Thyroid gland (tissue), 4 donors: Measurements from ENCODE around the gene MOV10. TPM values are rescaled to one million over a fixed set of nuclear protein-coding genes. Genes with fewer than 3 reads are reported as not detected.
A peak's percentile ranks its signal among the peaks of the same experiment; 100 is the strongest.
"Not testable (repeated sequence)": the region's sequence is repeated elsewhere in the genome, so short reads cannot be mapped to it uniquely, and the experiment has no call there.

ENCODE experiments used
- DNase-seq, 2 donors: peaks; one replicate each; pipeline ENCODE4 v3.0.0-alpha.2; 2019
- H3K27ac ChIP-seq, 3 donors: fragments of 200-600 bp; sonication (generic); 1 replicate in 2 of 3; 2 replicates in 1 of 3; pipeline ENCODE4 v1.5.1; 2016 to 2019; ENCODE audit warnings: mild to moderate bottlenecking in 1 of 3, moderate library complexity in 1 of 3
- H3K27me3 ChIP-seq: fragments of 200-600 bp; sonication (generic); one replicate; pipeline ENCODE4 v1.5.1; 2019
- H3K36me3 ChIP-seq, 2 donors: fragments of 200-600 bp; sonication (generic); one replicate each; pipeline ENCODE4 v1.5.1; 2016 to 2019
- H3K4me1 ChIP-seq, 2 donors: fragments of 200-600 bp; sonication (generic); one replicate each; pipeline ENCODE4 v1.5.1; 2017 to 2019
- H3K4me3 ChIP-seq, 3 donors: fragments of 200-600 bp; sonication (generic); replicated peaks in 1 of 3; 1 replicate in 2 of 3; 2 replicates in 1 of 3; pipeline ENCODE4 v1.5.1; 2016; ENCODE audit warnings: mild to moderate bottlenecking in 1 of 3
- H3K9me3 ChIP-seq: fragments of 200-600 bp; sonication (generic); one replicate; pipeline ENCODE4 v1.5.1; 2017
- POLR2A ChIP-seq, 2 donors: fragments of 450-650 bp; IDR thresholded peaks; one replicate each; pipeline ENCODE4 v1.6.1; 2017; ENCODE audit warnings: antibody characterized with exemption in 2 of 2, mild to moderate bottlenecking in 2 of 2, moderate library complexity in 1 of 2
- WGBS, 2 donors: methylation state at CpG; one replicate each; pipeline ENCODE4 v1.1.5; 2017; 5-methylcytosine and 5-hydroxymethylcytosine counted together
- intact Hi-C: fragments of 100-400 bp; cut with DNase I; formaldehyde crosslinking; loops from one replicate; pipeline ENCODE4 v1.15.1; 2023
- total RNA-seq, 4 donors: library from RNA; depleted of rRNA; stranded (reverse); fragments of >200 nt; gene quantifications; one replicate each; pipeline ENCODE4 v1.2.3, GENCODE V29; 2016
- TF ChIP-seq, protein P1 (sequence below), 6 experiments: fragments of 200-600 bp in 3 of 6; fragments of 450-650 bp in 3 of 6; sonication (generic) in 3 of 6; IDR thresholded peaks; one replicate each; pipeline ENCODE4 v1.5.1; 2016 to 2019; ENCODE audit warnings: antibody characterized with exemption in 6 of 6, mild to moderate bottlenecking in 2 of 6, inconsistent platforms in 1 of 6, moderate library complexity in 1 of 6

The MOV10 gene
- total RNA-seq, 4 donors from 2014 or later, result 20.2 to 27.7 (median 27.5) TPM

DNA sequence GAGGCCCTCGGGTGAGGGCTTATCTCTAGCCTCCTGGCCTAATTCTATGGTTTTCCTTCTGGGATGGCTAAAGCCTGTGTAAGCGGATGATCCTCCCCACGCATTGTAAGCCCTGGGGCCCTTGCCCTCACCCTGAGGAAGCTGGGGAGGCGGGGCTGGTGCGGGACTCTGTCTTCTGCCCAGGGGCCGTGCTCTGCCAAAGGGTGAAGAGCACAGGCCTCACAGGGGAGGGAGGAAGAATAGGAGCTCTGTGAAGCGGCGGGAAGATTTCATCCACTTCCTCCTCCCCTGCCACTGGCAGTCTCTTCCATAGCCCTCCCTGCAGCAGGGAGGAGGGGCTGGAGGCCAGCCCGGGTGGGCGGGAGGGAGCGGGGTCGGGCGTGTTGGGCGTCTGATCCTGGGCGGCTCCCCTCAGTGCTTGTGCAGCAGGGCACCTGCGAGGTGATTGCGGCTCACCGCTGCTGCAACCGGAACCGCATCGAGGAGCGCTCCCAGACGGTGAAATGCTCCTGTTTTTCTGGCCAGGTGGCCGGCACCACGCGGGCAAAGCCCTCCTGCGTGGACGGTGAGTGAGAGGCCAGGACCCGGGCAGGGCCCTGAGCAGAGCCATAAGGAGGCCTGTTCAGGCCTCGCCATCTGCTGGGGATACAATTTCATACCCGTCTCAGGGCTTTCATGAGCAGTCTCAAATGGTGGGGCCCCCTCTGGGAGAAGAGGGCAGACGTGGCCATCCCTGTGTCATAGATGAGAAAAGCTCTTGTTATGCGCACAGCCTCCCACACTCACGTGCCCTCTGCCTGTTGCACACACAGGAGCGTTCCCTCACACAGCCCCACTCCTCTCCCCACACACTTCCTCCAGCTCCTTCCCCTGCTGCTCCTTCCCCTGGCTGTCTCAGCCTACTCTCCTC, 48.4 kb downstream of the MOV10 start:
- 38 to 39% methylated on average over 21 to 29 of the region's 35 CpGs for WGBS, 2 donors
- intact Hi-C loops, result no loop called here
- no peak for DNase-seq
- H3K4me3 ChIP-seq, result no peak overlapping the region
- H3K4me1 ChIP-seq, result peaks cover 10 to 21% of the 10 kb centered on the region in 2 donors
- TF ChIP-seq, protein P1, sequence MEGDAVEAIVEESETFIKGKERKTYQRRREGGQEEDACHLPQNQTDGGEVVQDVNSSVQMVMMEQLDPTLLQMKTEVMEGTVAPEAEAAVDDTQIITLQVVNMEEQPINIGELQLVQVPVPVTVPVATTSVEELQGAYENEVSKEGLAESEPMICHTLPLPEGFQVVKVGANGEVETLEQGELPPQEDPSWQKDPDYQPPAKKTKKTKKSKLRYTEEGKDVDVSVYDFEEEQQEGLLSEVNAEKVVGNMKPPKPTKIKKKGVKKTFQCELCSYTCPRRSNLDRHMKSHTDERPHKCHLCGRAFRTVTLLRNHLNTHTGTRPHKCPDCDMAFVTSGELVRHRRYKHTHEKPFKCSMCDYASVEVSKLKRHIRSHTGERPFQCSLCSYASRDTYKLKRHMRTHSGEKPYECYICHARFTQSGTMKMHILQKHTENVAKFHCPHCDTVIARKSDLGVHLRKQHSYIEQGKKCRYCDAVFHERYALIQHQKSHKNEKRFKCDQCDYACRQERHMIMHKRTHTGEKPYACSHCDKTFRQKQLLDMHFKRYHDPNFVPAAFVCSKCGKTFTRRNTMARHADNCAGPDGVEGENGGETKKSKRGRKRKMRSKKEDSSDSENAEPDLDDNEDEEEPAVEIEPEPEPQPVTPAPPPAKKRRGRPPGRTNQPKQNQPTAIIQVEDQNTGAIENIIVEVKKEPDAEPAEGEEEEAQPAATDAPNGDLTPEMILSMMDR (IDR thresholded peaks at IDR 0.05), result no peak
- TF ChIP-seq POLR2A (IDR thresholded peaks at IDR 0.05), result no peak
- no peaks in the 10 kb centered on the region for H3K36me3 ChIP-seq
- H3K9me3 ChIP-seq, result no peaks in the 10 kb centered on the region
- no peaks in the 10 kb centered on the region for H3K27me3 ChIP-seq
- no peak overlapping the region for H3K27ac ChIP-seq

- no peak overlapping the region for H3K27ac ChIP-seq
Observed at GRCh38 chr1:112723511-112723839, 49.0 kb downstream of the MOV10 start.

GRCh38 chr1:112724240-112724639, 49.8 kb downstream of the MOV10 start:
- H3K4me3 ChIP-seq, DNase-seq, H3K36me3 ChIP-seq, H3K27me3 ChIP-seq, H3K27ac ChIP-seq, H3K9me3 ChIP-seq, intact Hi-C loops: not testable (repeated sequence)
- H3K4me1 ChIP-seq, result peaks cover 12 to 21% of the 10 kb centered on the region in 2 donors
- 93 to 100% methylated on average over 4 of the region's 4 CpGs for WGBS, 2 donors

More at GRCh38 chr1:112723511-112723839, 49.0 kb downstream of the MOV10 start:
- TF ChIP-seq, protein P1 (IDR thresholded peaks at IDR 0.05), result no peak
- TF ChIP-seq POLR2A (IDR thresholded peaks at IDR 0.05), result no peak
- H3K4me1 ChIP-seq, result peaks cover 10 to 21% of the 10 kb centered on the region in 2 donors
- H3K4me3 ChIP-seq, result no peak overlapping the region
- no peak for DNase-seq
- no peaks in the 10 kb centered on the region for H3K27me3 ChIP-seq
- no peaks in the 10 kb centered on the region for H3K9me3 ChIP-seq
- WGBS, 2 donors, result 82 to 90% methylated on average over 8 of the region's 8 CpGs
- H3K36me3 ChIP-seq, result no peaks in the 10 kb centered on the region
- intact Hi-C loops, result no loop called here

GRCh38 chr1:112727716-112728115, 53.3 kb downstream of the MOV10 start:
- DNase-seq, result no peak
- TF ChIP-seq, protein P1 (IDR thresholded peaks at IDR 0.05), result no peak
- no peak for TF ChIP-seq POLR2A (IDR thresholded peaks at IDR 0.05)
- Histone ChIP-seq H3K27ac (no peak overlapping the region), H3K27me3 (no peaks in the 10 kb centered on the region), H3K4me3 (no peak overlapping the region), H3K36me3 (no peaks in the 10 kb centered on the region), H3K4me1 (peaks cover 14 to 22% of the 10 kb centered on the region in 2 donors), H3K9me3 (no peaks in the 10 kb centered on the region)
- WGBS, 2 donors, result 92 to 94% methylated on average over 2 of the region's 2 CpGs
- intact Hi-C loops, result no loop called here

DNA sequence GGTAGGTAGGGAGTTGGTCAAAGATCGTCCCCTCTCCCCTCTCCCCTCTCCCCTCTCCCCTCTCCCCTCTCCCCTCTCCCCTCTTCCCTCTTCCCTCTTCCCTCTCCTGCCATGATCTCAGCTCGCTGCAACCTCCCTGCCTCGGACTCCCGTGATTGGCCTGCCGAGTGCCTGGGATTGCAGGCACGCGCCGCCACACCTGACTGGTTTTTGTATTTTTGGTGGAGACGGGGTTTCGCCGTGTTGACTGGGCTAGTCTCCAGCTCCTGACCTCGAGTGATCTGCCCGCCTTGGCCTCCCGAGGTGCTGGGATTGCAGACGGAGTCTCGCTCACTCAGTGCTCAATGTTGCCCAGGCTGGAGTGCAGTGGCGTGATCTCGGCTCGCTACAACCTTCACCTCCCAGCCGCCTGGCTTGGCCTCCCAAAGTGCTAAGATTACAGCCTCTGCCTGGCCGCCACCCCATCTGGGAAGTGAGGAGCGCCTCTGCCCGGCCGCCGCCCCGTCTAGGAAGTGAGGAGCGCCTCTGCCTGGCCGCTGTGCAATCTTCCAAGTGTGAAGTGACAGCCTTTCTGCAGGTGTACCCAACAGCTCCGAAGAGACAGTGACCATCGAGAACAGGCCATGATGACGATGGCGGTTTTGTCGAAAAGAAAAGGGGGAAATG, 54.0 kb downstream of the MOV10 start:
- H3K4me3 ChIP-seq, H3K36me3 ChIP-seq, intact Hi-C loops, H3K27me3 ChIP-seq, H3K9me3 ChIP-seq: not testable (repeated sequence)
- peaks cover 11 to 18% of the 10 kb centered on the region in 2 donors for H3K4me1 ChIP-seq
- H3K27ac ChIP-seq, result peak overlapping the region in 2 of 3 donors; percentile 33 to 41
- 51 to 53% methylated on average over 25 to 29 of the region's 33 CpGs for WGBS, 2 donors
- TF ChIP-seq POLR2A (IDR thresholded peaks at IDR 0.05), result peak in 1 of 2 donors; percentile 9
- peak; percentile 89 to 90 for DNase-seq

- H3K9me3 ChIP-seq, DNase-seq, H3K4me3 ChIP-seq, intact Hi-C loops, H3K27ac ChIP-seq, H3K36me3 ChIP-seq, H3K27me3 ChIP-seq: not testable (repeated sequence)
- 32 to 45% methylated on average over 3 of the region's 3 CpGs for WGBS, 2 donors
- H3K4me1 ChIP-seq, result peaks cover 11 to 18% of the 10 kb centered on the region in 2 donors
Observed at GRCh38 chr1:112729011-112729410, 54.6 kb downstream of the MOV10 start.
